HG03108 (cell line): ENCODE results near the gene VWA8.
"Not testable (repeated sequence)": the region's sequence is repeated elsewhere in the genome, so short reads cannot be mapped to it uniquely, and the experiment has no call there.

Experiments
- ATAC-seq: cut with Tn5 transposase; IDR thresholded peaks from one replicate; pipeline ENCODE4 v1.9.1; 2021; ENCODE audit warnings: moderate library complexity; ENCODE audit not compliant: unreplicated experiment

The VWA8 gene

DNA sequence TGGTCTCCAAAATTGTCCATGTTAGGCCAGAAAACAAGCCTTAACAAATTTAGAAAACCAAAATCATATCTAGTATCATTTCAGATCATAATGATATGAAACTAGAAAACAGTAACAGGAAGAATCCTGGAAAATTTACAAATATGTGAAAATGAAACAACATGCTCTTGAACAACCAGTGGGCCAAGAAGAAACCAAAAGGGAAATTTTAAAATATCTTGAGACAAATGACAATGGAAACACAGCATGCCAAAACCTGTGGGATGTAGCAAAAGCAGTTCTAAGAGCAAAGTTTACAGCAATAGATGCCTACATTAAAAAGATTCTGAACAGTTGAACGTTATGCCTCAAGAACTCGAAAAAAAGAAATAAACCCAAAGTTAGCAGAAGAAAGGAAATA is 32.6 kb downstream of the VWA8 start:
- no peak for ATAC-seq

- ATAC-seq = no peak
Measured at GRCh38 chr13:41925014-41925413, 35.9 kb downstream of the VWA8 start.

GRCh38 chr13:41922894-41923293 is 38.0 kb downstream of the VWA8 start:
- ATAC-seq = not testable (repeated sequence)

- ATAC-seq = no peak
Measured at GRCh38 chr13:41919741-41920487, 41.0 kb downstream of the VWA8 start.

DNA sequence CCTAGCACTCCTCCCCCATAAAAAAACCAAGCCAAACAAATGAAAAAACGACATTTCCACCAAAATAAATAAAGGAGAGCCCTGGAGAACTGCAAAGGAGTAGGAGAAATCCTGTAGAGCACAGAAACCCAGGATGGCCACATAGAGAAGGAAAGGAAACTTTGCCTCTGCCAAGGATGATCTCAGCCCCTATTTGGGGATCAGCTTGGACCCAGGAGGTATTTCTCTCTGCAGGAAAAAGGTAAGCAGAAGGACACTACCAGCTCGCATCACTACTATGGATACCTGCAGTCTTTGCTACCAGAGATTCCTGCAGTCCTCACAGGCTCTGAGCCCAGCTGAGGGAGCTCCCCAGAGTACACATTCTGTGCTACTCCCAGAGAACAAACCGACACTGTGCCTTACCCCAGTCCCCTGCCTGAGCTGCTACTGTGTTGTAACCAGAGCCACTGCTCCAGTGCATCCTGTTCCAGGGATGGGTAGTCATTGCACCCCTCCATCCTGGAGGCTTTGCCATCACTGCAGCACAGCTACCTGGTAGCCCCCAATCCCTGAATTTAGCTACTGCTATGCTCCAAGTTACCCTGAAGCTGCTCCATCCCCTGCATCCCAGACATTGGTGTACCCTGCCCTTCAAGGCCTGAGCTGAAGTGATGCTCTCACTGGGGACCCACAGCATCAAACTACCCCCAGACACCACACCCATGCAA is 41.7 kb downstream of the VWA8 start:
- ATAC-seq = no peak

DNA sequence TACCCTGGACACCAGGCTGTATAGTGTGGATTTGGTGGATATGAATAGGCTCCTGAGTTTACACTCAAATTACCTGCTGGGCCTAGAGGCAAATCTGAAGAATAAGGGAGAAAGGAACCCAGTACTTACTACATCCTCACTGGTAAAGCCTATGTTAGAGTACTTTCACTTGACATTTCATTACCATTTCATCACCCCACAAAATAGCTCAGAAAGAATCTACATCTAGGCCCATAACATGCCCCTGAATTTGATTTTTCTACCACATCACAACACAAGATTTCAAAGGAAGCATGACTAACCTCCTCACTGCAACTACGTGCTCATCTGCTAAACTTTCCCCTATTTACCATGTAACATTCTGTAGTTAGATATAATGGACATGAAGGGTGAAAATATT is 43.3 kb downstream of the VWA8 start:
- ATAC-seq = no peak

GRCh38 chr13:41916173-41916954 is 44.5 kb downstream of the VWA8 start:
- peak; percentile 93 for ATAC-seq

DNA sequence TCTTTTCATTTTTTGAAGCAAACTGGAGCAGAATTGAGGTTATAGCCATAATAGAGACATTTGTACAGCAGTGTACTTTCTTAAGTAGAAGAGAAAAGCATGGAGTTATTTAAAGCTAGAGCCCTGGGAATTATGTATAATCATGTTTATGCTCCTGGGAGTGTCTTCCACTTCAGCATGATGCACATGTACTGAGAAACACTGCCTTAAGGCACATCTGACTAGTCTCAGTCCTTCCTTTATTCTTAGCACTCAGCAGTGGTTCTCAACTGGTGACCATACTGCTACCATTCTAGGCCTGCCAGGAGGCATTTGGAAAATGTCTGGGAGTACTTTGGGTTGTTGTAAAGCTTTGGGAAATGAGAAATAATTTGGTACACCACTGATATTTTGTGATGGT is 45.8 kb downstream of the VWA8 start:
- no peak for ATAC-seq

GRCh38 chr13:41914552-41914951 is 46.4 kb downstream of the VWA8 start:
- no peak for ATAC-seq

DNA sequence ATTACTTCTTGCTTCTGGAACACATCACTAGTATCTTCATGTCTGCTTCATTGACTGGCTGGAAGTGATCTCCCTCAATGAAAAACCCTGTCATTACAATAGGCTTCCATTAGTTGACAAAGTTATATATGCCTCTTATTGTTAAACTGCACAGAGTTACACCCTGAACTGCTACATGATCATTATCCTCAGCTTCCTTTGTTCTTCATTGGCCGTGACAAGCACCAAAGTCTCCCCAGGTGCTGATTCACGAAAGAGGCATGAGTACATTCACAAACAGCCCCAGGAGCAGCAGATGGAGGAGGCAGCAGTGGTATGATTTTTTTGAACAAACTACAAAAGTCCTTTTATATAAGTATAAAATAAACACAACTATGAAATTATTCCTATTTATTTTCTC is 51.4 kb downstream of the VWA8 start:
- no peak for ATAC-seq

DNA sequence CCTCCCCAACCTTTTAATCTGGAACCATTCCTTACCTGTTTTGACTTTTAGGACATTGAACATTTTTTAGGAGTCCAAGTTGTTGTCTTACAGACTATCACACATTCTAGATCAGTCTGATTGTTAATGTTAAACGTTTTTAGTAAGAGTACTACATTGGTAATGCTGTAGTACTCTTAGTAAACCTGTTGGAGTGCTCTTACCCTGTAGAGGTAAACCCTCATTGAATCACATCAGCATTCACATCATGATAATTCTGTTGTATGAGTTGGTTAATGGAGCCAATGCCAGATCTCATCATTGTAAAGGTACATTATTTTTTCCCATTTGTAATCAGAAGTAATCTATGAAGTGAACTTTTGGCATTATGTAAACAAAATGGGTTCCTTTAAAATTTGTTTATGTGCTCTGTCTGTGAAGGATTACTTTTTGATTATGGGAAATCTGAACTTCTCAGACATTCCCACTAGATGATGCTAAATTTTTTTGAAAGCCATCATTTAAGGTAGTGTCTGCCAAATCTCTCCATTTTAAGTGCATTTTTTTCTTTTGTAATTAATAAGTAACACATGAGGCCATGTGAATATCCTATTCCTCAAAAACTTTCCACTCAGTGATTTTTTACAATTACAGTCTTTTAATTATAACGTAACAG is 55.2 kb downstream of the VWA8 start:
- ATAC-seq = peak; percentile 81

GRCh38 chr13:41900918-41901317 is 60.0 kb downstream of the VWA8 start:
- ATAC-seq = no peak

DNA sequence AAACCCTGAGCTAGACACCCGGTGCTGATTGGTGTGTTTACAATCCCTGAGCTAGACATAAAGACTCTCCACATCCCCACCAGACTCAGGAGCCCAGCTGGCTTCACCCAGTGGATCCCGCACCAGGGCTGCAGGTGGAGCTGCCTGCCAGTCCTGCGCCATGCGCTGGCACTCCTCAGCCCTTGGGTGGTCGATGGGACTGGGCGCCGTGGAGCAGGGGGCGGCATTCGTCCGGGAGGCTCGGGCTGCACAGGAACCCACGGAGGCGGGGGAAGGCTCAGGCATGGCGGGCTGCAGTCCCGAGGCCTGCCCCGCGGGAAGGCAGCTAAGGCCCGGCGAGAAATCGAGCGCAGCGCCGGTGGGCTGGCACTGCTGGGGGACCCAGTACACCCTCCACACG is 62.5 kb downstream of the VWA8 start:
- ATAC-seq = not testable (repeated sequence)

GRCh38 chr13:41897126-41897525 is 63.8 kb downstream of the VWA8 start:
- ATAC-seq = no peak

- no peak for ATAC-seq
Measured at GRCh38 chr13:41895478-41895877, 65.4 kb downstream of the VWA8 start.

DNA sequence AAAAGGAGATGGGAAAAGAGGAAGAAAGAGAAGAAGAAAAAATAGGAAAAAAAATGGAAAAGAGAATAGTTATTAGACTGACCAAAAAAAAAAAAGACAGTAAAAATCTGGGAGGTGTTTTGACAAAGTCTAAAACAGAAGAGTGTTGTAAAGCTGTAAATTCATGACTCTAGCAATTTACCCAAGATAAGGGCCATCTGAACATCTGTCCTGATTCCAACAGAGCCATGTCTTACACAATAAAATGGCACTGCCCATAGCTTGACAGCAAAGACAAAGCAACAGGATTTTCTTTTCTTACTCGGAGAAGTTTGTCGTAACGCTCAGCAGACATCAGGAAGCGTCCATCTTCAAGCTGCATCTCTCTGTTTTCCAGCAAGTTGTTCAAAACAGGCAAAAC is 69.8 kb downstream of the VWA8 start:
- ATAC-seq = no peak

DNA sequence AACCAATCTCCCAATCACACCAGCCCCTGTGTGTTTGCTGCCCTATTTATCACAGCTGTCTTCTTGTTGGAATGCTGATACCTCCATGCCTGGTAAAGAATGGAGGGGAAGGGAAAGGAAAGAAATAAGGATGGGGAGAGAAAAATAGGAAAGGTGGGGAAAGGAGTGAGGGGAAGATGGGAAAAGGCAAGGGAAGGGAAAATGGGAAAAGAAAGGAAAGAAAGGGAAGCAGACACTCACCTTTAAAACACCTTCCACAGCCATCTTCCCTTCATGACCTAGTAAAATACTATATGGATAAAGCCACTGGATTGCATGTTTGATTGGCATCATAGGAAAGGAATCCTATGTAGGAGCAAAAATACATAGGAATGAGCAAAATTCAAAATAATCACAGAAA is 77.8 kb downstream of the VWA8 start:
- ATAC-seq = no peak

- ATAC-seq = not testable (repeated sequence)
Measured at GRCh38 chr13:41881890-41882289, 79.0 kb downstream of the VWA8 start.

DNA sequence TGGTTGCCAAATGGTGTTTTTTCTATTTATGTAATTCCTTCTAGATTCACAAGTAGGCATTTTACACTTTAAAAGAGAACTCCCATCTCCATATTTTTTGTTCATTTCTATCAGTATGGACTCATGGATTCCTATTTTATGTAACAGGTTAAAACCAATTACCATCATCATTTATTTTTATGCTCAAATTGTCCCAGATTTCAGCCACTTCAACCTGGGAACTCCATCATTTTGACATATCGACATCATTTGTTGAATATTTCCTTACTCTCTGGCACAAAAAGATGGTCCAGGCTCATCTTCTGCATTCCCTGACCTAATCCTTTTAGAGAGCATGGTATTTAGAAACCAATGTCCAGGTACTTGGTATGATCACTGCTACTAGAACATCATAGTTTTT is 79.9 kb downstream of the VWA8 start:
- no peak for ATAC-seq

- no peak for ATAC-seq
Measured at GRCh38 chr13:41864658-41865057, 96.3 kb downstream of the VWA8 start.

DNA sequence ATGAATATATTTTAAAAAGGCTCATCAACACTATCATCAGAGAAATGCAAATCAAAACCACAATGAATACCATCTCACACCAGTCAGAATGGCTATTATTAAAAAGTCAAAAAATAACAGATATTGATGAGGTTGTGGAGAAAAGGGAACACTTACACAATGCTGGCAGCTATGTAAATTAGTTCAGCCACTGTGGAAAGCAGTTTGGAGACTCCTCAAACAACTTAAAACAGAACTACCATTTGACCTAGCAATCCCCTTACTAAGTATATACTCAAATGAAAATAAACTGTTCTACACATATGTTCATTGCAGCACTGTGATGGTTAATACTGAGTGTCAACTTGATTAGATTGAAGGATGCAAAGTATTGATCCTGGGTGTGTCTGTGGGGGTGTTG is 98.2 kb downstream of the VWA8 start:
- not testable (repeated sequence) for ATAC-seq
